Stimulated activated CD4-positive, alpha-beta T cell treated with anti-CD3 and anti-CD28 coated beads, Interleukin-12 subunit alpha, Interleukin-12 subunit beta, amount 100 ng/mL, for 4 hours (primary cell): ENCODE data around the gene PPIB.
A peak's percentile ranks its signal among the peaks of the same experiment; 100 is the strongest.

ENCODE experiments used
- DNase-seq: peaks from one replicate; pipeline ENCODE4 v3.0.0-alpha.2; 2020

Gene PPIB

DNA sequence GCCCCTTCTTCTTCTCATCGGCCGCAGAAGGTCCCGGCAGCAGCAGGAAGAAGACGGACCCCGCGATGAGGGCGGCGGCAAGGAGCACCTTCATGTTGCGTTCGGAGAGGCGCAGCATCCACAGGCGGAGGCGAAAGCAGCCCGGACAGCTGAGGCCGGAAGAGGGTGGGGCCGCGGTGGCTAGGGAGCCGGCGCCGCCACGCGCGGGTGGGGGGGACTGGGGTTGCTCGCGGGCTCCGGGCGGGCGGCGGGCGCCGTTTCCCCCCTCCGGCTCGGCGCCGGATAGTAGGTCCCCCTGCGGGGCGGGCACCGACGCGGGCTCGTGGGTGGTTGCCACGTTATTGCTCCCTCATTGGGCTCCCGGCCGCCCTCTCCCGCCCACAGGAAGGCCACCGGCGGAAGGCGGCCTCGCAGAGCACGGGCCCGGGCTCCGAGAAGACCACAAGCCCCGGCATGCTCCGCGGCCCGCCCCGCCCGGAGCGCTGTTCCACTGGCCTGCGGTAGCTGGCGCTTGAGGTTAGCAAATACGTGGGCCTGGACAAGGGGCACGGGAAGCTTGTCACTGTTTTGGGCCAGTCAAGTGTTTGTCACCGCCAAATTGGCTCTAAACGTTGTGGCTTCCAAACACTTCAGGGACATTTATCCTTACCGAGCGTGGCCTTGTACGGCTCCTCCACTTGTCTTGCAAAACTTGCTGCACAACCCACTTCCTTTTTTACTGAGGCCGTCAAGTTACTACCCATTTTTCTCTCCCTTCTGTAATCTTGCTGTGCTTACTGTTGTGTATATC, at the start of gene PPIB:
Gene PPIB (minus strand): TSS at position 154 of the 790 bp plus-strand sequence. CDS start 36 bp downstream, at position 118.
- DNase-seq, result peak; percentile 95

DNA sequence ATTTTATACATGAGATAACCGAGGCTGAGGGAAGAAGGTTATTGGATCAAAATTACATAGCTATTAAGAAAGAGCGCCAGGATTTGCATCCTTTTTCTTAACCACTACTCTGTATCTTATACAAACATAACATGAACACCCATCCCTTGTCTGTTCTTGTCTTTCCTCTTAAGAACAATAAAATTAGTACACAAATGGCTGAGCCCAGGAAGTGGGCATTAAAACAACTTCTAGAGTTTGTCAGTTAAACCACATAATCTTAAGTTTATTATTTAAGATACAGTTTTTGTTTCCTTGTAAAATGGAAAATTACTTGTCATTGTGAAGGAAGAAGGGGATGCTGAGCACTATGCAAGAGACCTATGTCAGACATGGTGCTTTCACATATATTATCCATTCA, 48.9 kb upstream of the PPIB start:
- DNase-seq, result no peak

DNA sequence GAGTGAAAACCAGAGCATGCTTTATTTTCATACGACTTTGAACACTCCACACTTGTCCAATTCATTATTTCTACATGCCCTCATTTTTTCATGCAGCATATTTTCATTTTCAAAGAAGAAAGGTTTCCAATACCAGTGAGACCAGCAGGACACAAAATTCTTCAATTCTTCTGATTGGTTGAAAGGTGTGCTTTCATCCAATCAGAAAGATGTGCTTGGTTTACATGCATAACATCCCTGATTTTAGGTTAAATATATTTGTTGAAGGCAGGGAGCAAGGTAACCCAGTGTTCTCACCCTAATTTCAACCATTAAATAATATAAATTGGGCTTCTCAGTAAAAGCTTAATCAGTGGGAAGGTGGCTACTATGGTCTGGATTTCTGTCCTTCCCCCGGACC, 47.5 kb upstream of the PPIB start:
- DNase-seq, result no peak

DNA sequence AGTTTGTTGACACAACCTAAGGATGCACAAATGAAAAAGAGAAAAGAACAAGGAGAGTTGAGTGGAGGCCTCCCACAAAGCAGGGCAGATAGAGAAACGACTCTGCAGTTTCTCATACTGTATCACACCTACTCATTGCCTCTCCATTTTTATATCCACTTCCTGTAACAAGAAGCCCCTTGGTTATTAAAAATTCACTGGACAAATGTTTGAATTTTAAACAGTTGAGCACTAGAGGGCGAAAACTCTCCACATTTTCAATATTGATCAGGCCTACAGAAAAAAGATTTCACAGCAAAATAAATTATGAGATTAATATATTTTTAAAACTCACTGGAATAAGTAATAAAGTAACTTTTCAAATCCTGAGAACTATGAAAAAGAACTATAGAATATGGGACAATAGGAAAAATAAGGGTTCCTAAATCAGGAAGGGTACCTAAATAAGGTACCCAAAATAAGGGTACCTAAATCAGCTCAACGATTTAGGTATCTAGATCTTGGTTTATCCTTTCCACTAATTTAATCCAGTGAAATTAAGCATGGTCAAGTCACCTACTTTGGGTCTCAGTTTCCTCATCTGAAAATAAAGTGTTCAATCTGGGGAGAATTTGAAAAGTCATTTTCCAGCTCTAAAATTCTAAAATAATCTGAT, 47.0 kb upstream of the PPIB start:
- DNase-seq, result no peak

DNA sequence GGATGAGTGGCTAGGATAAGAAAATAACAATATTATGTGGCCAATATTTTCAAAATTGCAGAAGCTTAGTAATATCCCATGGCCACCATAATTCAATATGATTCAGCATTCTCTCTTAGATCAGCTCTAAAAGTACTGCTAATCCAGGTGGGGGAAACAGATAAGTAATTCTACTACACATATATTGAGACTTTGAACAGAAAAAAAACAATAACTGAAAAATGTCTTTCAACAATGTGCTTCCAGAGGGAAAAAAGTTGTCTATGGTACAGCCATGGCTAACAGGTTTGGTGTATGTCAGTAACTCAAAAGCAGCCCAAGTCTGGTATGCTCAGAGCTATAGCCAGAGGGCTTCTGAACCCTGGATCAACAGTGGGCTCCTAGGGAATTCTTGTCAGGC, 42.4 kb upstream of the PPIB start:
- DNase-seq, result no peak

DNA sequence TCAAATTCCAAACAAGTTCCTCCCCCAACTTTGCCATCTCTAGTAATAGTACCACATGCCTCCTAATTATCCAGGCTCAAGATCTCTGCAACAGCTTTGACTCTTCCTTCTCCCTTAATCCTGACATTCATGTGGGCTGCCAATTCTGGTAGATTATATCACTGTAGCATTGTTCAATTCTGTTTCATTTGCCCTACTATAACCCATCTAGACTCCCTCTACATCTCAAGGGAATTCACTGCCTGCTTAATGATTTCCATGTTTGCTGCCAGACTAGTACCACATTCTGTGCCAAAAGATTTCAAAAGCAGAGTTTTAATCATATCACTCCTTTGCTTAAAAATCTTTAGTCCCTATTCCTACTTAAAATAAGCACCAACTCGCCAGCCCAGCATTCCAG, 34.6 kb upstream of the PPIB start:
- no peak for DNase-seq

DNA sequence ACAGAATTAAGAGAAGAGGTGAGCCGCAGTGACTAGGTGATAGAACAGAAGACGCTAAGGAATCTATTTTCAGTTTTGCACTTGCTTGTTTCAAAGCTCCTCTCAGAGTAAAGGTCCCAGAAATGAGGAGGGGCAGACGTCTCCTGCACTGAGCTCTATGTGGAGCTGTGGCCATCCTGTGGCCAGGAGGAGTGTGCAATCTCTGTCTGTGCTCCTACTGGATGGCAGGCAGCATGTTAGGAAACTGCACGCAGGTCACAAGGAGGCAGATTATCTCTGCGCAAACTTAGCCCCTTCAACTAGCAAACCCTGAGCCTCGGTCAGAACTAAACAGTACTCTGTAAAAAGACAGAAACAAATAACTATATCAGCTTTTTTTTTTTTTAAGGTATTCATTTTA, 31.1 kb upstream of the PPIB start:
- no peak for DNase-seq

DNA sequence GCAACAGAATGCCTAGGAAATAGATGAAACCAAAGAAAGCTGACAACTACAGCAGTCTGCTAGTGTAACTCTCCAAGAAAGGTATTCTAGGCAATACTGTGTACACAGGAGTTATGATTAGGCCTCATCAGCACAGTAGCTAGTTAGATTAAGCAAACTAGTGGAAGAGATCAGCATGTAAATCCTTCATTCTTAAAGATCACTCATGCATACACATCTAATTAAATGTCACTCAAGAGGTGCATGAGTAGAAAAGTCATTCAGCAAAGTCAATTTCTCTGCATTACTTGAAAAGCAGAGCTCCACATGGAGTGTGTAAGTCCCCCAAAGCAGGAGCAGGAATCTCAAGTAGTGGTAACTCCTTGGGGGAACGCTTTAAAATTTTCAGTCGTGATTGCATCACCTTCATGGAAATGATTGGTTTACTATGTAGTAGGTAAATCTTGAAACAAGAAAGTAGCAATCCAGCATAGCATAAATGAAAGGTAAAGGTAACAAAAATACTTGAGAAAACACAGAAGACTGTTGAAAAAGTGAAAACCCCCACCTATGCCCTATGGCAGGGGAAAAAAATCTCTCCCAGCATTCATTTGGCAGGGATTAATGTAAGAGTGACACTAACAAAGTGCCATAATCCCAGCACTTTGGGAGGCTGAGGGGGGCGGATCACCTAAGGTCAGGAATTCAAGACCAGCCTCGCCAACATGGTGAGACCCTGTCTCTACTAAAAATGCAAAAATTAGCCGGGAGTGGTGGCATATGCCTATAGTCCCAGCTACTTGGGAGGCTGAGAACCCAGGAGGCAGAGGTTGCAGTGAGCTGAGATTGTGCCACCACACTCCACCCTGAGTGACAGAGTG, 29.4 kb upstream of the PPIB start:
- no peak for DNase-seq

DNA sequence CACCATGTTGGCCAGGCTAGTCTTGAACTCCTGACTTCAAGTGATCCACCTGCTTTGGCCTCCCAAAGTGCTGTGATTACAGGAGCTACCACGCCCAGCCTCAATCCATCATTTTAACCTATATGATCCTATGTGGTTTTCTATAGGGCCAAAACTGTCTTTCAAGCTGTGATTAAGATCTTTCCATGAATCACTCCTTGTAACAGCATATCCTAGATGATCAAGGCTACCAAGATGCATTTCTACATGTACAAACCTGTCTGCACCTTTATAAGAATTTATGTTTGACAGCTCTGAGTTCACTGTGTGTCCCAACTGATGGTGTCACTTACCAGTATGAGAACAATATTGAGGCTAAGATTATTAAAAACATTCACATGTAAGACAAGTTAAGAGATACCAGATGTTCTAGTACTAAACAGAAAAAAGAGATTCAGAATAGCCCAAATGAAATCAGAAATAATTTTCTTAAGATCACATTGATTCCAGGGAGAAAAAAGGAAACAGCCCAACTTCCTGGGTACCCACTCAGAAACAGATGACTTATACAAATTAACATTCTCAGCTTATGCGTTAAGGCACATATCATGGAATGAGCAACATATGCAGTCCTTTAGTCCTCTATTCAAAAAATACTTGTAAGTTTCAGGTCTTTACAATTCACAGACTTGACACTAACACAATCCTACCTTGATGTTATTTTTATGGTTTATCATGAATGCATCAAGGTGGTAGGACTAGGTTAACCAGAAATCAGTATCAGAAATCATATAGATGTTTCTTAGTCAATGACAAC, 24.8 kb upstream of the PPIB start:
- DNase-seq, result no peak

DNA sequence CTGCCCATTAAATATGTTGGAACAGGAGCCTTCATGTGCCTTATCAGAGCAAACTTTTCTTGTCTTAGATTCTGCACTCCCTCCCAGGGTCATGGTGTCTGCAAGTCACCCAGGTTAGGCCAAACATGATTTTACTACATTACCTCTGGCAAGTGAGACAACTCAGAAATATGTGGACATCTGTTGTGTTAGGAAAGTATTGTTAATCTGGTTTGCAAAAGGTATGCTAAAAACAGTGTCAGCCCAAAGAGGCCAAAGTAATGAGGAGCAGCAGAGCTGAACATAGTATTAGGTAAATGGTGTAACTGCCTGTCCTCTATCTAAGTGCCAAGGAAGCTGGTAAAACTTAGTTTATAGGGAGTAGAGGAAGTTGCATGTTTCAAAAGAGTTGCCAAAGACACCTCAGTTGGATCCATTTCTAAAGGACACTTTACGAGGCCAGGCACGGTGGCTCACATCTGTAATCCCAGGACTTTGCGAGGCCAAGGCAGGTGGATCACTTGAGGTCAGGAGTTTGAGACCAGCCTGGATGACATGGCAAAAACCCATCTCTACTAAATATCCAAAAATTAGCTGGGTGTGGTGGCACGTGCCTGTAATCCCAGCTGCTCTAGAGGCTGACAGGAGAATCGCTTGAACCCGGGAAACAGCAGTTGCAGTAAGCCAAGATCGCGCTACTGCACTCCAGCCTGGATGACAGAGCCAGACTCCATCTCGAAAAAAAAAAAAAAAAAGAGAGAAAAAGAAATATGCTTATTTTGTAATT, 22.5 kb upstream of the PPIB start:
- no peak for DNase-seq

DNA sequence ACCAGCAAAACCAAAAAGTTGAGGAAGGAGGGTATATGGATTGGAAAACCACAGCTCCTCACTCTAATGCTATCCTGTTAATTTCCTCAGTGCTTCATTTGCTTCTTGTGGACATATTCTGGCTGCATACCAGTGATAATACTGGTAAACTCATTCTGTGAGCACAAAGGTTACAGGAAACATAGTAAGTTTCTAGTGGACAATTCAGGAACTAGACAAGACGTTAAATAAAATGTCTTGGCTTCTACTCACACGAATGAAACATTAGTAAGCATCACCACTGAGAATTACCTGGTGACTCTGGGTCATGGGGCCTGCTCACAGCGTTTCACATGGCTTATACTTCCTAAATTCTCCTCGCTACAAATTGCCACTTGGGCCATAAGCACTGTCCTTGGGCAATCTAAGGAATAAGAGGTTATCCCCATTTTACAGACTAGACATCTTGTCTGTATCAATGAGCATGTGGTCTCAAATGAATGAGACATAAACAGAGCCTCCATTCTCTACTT, 20.1 kb upstream of the PPIB start:
- DNase-seq, result no peak

DNA sequence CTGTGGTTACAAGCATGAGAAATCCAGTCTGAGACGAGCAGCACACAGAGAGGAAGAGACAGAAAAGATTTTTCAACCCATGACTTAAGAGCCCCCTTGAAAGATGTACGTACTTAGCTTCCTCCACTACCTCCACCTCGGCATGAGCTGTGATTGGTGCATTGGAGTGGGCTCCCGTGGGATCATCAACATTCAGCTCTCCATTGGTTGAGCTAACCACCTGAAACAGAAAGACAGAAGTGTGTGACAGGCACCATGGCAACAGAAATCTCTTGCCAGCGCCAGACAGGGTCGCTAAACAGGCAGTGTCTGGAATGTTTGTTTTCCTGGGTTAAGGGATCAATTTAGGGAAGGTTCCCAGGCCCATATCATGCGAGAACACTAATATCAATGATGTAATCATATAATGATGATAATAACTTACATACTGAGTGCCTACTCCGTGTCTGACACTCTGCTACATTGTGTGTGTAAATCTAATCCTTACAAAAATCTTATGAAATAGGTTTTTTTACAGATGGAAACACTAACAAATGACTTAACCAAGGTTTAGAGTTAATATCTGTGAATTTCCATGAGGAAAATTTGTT, 17.5 kb upstream of the PPIB start:
- DNase-seq, result no peak

DNA sequence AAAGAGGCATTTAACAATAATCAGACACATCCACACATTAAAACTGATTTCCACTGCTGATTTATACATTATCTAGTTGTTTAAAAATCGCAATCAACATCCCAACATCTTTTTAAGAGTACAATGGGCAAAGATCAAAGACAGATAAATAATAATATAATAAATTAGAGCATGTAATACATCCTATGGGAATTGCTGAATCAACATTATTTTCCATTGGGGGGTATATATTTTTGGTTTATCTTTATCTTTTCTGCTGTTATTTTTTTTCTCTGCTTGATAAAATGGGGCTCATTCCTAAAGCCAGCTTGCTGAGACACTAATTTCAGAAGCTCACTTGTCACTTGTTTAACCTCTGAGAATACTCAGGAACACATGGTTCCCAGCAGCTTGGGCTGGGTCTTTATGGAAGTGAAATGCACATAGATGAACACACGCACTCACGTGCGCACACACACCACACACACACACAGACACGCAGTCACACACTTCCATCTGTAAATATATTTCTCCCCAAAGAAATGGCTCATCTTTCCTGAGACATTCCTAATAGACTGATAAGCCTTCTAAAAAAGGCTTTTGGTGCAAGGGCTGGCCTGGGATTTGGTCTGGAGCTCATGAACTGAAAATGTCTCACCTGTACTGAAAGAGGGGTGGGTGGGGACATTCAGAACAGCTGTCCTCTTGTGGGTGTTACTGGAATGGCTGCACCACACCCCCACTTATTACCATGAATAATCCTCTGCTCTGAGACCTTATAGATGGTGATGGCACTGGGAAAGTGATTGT, 3.5 kb upstream of the PPIB start:
- DNase-seq, result no peak

DNA sequence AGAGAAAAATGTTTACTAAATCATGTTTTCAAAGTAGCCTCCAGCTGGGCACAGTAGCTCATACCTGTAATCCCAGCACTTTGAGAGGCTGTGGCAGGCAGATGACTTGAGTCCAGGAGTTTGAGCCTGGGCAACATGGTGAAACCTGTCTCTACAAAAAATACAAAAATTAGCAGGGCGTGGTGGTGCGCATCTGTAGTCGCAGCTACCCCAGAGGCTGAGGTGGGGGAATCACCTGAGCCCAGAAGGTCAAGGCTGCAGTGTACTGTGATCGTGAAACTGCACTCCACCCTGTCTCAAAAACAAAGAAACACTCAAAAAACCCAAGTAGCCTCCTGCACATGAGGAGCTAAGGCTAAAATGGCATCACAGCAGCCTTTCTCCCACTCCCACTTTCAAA, 1.6 kb upstream of the PPIB start:
- DNase-seq, result no peak

DNA sequence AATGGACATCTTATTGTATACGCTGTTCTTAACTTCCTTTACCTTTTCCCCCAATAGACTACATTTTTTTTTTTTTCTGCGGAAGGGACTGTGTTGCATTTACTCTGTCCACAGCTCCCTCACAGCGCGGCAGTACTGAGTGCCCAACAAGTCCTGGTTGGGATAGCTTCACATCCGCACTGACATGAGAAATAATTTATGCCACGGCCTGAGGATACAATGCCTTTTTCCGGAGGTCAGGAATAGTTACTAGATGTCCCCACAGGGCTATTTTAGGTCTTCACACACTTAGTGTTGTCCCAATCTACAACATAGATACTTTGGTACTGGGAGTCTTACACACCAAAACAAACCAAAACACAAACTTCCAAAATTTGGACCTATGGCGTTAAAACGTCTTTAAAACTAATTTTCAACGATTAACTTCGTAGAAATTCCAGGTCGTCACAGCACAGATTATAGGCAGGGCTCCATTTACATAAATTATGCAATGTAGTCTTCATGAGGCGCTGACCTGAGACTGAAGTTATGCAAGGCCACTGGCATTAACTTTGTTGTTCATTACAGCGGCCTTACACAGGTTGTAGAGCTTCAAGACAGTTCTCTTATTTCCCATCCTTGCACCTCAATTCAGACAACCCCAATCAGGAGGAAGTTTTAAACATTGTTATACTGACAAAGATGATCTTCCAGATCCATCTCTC, 989 bp upstream of the PPIB start:
- no peak for DNase-seq

DNA sequence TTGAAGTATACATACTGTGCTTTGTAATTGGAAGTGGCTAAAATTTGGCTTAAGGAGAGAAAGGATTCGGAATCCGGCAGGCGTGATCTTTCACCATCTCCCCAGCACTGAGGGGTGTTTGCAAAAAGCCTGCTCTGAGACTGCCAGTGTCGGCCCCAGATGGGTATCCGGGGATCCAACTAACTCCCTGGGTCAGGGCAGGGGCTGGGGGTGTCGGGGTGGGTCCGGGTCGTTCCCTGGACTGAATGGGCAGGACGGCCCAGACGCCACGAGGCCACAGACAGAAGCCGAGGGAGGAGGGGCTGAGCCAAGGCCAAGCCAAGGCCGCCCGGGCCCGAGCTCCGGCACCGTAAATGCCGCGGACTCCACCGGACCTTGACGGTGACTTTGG, 349 bp downstream of the PPIB start:
- DNase-seq, result no peak

DNA sequence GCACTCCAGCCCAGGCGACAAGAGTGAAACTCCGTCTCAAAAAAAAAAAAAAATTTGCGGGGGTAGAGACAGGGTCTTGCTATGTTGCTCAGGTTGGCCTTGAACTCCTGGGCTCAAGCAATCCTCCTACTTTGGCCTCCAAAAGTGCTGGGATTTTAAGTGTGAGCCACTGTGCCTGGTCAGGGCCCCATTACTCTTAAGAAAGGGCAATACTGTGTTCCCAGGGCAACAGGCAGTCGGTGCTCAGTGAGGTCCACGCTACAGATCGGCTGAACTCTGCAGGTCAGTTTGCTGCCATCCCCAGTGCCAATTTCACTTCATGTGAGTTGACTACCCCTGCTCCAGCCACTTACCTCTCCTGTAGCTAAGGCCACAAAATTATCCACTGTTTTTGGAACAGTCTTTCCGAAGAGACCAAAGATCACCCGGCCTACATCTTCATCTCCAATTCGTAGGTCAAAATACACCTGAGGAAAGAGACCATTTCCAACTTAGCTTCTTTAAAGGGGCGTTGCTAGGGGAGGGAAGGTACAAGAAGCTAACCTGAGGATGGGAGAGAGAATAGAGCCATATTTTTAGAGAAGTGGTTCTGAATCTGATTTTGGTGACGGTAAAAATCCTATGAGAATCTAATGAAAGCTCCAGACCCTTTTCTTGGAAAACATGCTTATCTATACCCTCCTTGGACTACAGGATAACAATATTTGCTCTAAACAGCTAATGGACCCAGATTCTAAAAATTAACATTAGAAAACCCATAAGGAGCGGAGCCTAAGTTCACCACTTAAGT, 939 bp downstream of the PPIB start:
- DNase-seq, result no peak

DNA sequence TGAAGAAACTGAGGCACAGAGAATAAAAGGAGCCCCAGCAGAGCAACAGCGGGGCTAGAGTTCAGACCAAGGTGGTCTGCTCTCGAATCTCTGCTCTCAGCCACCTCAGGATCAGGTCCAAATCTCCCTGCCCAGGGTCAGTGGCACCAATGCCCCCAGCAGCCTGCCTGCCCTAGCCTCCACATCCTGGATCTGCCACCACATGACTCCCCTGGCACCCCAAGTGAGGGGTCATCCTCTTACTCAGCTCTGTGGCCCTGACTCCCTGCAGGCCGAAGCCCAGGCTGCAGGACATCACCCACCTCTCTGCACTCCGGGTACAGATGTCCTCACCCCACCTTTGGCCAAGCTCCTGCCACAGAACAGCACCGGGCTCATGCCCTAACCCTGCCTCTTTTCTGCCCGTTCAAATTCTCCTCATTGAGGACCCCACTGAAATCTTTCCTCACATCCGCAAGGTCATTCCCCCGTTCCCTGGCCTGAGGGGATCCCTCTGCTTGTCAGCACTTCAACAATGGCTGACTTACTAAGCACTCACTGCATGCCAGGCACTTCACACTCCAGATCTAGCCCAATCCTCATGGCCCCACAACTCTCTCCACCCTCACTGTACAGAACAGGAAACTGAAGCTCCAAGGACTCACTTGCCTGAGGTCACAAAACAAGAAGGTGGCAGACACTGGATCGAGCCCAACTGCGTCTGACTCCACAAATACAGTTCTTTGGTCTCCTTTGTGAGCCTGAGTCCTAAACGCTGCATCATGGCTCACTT, 4.3 kb downstream of the PPIB start:
- DNase-seq, result no peak
